BE2C (cell line): ENCODE results near the gene MFNG.

Source experiments
- DNase-seq: peaks from one replicate; pipeline ENCODE4 v3.0.0-alpha.2; 2020
- H3K27me3 ChIP-seq: fragments of 250-450 bp; sonication (Bioruptor Pico); 2 replicates; pipeline ENCODE4 v1.5.1; 2020; ENCODE audit warnings: mild to moderate bottlenecking
- H3K36me3 ChIP-seq: fragments of 250-450 bp; sonication (Bioruptor Pico); 2 replicates; pipeline ENCODE4 v1.5.1; 2020; ENCODE audit warnings: mild to moderate bottlenecking
- H3K4me1 ChIP-seq: fragments of 250-450 bp; sonication (Bioruptor Pico); 2 replicates; pipeline ENCODE4 v1.5.1; 2020
- H3K4me3 ChIP-seq: 2 replicates; pipeline ENCODE4 v1.5.1; 2011; ENCODE audit warnings: low read depth, low read length
- H3K9me3 ChIP-seq: fragments of 250-450 bp; sonication (Bioruptor Pico); 2 replicates; pipeline ENCODE4 v1.5.1; 2020
- TF ChIP-seq, protein P1 (sequence below): IDR thresholded peaks from 2 replicates; pipeline ENCODE4 v1.5.1; 2012; ENCODE audit warnings: mild to moderate bottlenecking, low read depth, low read length

The MFNG gene

DNA sequence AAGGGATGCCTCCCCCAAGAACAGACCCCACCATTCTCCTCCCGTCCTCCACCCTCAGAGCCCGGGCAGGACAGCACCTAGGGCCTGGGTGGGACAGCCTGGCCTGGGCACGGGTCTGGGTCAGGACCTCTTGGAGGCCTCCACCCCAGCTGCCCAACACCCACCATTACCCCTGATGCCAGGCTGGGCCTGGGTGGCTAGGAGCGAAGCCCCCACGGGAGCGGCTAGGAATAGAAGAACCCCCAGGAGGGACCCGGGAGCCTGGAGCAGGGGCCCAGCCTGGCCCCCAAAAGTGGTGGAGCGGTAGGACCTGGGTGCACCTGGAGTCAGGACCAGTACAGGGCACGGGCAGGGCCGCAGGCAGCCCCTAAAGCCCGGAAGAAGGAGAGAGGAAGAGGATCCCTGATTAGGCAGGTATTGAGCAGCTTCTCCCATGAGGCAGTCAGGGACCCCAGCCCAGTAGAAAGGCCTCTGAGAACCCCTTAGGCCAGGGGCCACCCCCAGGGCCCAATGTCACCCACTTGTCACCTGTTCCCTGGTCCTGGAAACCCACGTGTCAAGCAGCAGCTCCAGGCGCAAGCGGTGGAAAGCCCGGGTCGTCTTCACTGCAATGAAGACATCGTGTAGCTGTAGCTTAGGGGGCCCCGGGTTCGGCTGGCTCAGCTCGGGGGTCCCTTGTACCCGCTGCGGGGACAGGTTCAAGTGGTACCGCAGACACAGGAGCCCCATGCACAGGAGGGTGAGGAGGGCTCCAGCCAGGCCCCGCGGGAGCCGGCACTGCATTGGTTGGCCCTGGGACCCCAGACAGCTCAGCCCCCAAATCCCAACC lies 575 bp downstream of the MFNG start:
- Histone ChIP-seq H3K4me3 (no peak overlapping the region; the same call in 1 of the 2 replicates), H3K4me1 (no peaks in the 10 kb centered on the region), H3K27me3 (no peaks in the 10 kb centered on the region), H3K36me3 (no peaks in the 10 kb centered on the region), H3K9me3 (no peaks in the 10 kb centered on the region)
- TF ChIP-seq, protein P1, sequence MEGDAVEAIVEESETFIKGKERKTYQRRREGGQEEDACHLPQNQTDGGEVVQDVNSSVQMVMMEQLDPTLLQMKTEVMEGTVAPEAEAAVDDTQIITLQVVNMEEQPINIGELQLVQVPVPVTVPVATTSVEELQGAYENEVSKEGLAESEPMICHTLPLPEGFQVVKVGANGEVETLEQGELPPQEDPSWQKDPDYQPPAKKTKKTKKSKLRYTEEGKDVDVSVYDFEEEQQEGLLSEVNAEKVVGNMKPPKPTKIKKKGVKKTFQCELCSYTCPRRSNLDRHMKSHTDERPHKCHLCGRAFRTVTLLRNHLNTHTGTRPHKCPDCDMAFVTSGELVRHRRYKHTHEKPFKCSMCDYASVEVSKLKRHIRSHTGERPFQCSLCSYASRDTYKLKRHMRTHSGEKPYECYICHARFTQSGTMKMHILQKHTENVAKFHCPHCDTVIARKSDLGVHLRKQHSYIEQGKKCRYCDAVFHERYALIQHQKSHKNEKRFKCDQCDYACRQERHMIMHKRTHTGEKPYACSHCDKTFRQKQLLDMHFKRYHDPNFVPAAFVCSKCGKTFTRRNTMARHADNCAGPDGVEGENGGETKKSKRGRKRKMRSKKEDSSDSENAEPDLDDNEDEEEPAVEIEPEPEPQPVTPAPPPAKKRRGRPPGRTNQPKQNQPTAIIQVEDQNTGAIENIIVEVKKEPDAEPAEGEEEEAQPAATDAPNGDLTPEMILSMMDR, result no peak
- DNase-seq, result no peak

DNA sequence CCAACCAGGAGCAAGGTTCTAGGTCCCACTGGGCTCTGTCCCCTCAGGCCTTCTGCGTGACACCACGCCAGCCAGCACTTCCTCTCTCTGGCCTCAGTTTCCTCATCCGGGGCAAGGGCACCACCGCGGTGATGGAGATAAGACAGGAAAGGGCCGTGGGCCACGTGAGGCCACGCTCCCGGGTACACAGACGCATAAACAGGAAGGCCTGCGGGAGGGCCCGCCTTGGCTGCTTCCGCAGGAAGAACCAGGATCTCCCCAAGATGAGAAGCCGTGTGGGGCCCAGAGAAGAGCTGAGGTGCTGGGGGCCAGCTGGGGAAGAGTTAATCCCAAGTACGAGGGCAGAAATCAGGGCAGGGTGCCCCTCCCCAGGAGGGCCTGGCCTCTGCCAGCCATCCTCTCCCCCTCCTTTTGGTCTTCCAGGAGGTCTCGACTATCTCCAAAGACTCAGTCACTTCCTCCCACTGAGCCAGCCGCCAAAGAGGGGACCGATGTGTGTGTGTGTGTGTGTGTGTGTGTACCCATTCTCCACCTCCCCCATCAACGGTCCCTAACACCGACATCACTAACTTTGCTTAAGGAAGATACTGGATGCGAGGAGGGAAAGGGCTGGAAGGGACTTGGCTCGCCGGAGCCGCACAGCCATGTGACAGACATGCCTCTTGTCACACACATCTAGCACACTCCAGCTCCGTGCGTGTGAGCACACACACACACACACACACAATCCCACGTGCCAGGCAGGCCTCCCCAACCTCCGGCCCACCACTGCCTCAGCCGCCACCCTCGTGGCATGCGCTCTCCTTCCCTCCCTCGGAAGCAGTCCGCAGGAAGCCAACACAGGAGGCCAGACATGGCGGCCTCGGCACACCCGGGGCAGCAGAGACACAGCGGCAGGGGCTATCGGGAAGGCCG lies 1.4 kb downstream of the MFNG start:
- TF ChIP-seq, protein P1, result no peak
- Histone ChIP-seq H3K4me1 (no peaks in the 10 kb centered on the region), H3K27me3 (no peaks in the 10 kb centered on the region), H3K36me3 (no peaks in the 10 kb centered on the region), H3K4me3 (no peak overlapping the region), H3K9me3 (no peaks in the 10 kb centered on the region)
- DNase-seq, result no peak

DNA sequence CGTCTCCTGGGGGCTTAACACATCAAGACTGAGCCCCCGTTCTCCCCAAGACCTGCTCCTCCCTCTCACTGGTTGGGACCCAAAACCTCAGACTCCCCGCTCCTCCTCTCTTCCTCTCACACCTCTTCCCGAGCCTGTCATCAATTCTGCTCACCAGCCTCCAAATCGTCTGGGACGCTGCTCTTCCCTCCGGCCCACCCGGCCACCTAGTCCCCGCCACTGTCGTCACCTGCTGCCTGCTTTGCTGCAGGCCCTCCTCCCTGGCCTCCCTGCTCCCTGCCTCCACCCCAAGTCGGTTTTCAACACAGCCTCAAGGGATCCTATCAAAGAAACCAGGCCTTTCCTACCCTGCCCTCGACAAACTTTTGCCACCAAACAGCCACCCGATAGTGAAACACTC lies 3.1 kb downstream of the MFNG start:
- no peaks in the 10 kb centered on the region for H3K4me1 ChIP-seq
- H3K9me3 ChIP-seq, result no peaks in the 10 kb centered on the region
- no peak overlapping the region for H3K4me3 ChIP-seq
- no peak for DNase-seq
- H3K36me3 ChIP-seq, result no peaks in the 10 kb centered on the region
- TF ChIP-seq, protein P1, result no peak
- no peaks in the 10 kb centered on the region for H3K27me3 ChIP-seq

DNA sequence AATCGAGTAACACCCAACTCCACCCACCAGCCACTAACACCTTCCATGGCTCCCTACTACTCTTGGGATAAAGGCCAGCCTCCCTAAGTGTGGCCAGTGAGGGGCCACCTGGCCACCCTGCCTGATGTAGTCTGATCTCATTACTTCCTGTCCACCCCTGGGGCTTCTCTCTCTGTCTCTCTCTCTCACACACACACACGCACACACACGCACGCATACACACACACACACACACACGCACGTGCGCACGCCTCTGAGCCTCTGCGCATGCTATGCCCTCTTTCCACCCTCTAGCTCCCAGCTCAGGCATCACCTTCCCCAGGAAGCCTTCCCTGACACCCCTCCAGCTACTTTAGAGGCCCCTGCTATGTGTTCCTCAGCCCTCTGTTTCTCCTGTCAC lies 3.9 kb downstream of the MFNG start:
- H3K27me3 ChIP-seq, result no peaks in the 10 kb centered on the region
- TF ChIP-seq, protein P1, result no peak
- H3K36me3 ChIP-seq, result no peaks in the 10 kb centered on the region
- DNase-seq, result no peak
- H3K4me3 ChIP-seq, result no peak overlapping the region
- no peaks in the 10 kb centered on the region for H3K9me3 ChIP-seq
- H3K4me1 ChIP-seq, result no peaks in the 10 kb centered on the region

DNA sequence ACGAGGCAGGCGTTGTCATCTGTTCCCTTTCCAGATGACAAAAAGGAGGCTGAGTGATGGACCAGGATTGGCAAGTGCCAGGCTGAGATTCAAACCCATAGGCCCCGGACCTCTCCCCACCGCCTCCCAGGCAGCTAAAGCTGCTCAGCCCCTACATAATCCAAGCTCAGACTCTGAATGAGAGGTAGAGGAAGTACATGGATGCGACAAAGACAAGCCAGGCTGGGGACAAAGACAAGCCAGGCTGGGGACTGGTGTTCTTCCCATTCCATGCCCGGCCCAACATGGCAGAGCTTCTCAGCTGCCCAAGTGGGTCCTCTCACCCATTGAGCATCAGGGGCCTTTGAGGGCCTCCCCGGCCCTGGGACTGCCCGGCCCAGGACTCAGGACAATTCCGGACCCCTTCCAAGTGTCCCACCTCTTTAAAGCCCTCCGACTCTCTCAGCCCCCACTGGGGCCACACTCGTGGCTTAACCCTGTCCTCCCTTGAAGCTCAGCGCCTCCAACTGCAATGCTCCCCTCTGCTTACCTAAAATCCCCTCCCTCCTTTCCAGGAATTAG lies 4.8 kb downstream of the MFNG start:
- DNase-seq, result no peak
- Histone ChIP-seq H3K4me1 (no peaks in the 10 kb centered on the region), H3K27me3 (no peaks in the 10 kb centered on the region), H3K36me3 (no peaks in the 10 kb centered on the region), H3K9me3 (no peaks in the 10 kb centered on the region), H3K4me3 (no peak overlapping the region)
- TF ChIP-seq, protein P1, result no peak
